HG02763 (cell line): ENCODE results near the gene BST2.
"Not testable (repeated sequence)": the region's sequence is repeated elsewhere in the genome, so short reads cannot be mapped to it uniquely, and the experiment has no call there.

Experiments used
- ATAC-seq: cut with Tn5 transposase; IDR thresholded peaks from one replicate; pipeline ENCODE4 v1.9.1; 2021; ENCODE audit warnings: mild to moderate bottlenecking, moderate library complexity; ENCODE audit not compliant: unreplicated experiment

The BST2 gene

GRCh38 chr19:17390665-17391370, 14.6 kb downstream of the BST2 start:
- peak; percentile 84 for ATAC-seq

GRCh38 chr19:17389957-17390664, 15.3 kb downstream of the BST2 start:
- no peak for ATAC-seq

GRCh38 chr19:17389288-17389687, 16.1 kb downstream of the BST2 start:
- no peak for ATAC-seq

- ATAC-seq, result no peak
These were observed 19.4 kb downstream of the BST2 start for GRCh38 chr19:17385878-17386611.

GRCh38 chr19:17380426-17381138, 24.8 kb downstream of the BST2 start:
- no peak for ATAC-seq

- no peak for ATAC-seq
These were observed 26.2 kb downstream of the BST2 start for GRCh38 chr19:17379221-17379631.

- no peak for ATAC-seq
These were observed 27.2 kb downstream of the BST2 start for GRCh38 chr19:17378271-17378670.

GRCh38 chr19:17376935-17377600, 28.4 kb downstream of the BST2 start, which contains the start of gene PLVAP:
PLVAP (minus strand) TSS chr19:17377342; CDS start chr19:17377288, 54 bp downstream.
- ATAC-seq, result no peak

- peak; percentile 83 for ATAC-seq
These were observed 35.3 kb downstream of the BST2 start for GRCh38 chr19:17370026-17370587.

- no peak for ATAC-seq
These were observed 40.1 kb downstream of the BST2 start for GRCh38 chr19:17365361-17365760.

- ATAC-seq, result not testable (repeated sequence)
These were observed 41.4 kb downstream of the BST2 start for GRCh38 chr19:17363852-17364605.

GRCh38 chr19:17359905-17360800, 45.3 kb downstream of the BST2 start:
- no peak for ATAC-seq

- ATAC-seq, result no peak
These were observed 47.0 kb downstream of the BST2 start for GRCh38 chr19:17358395-17358794.

- no peak for ATAC-seq
These were observed 47.7 kb downstream of the BST2 start for GRCh38 chr19:17357724-17358123.

GRCh38 chr19:17357078-17357666, 48.3 kb downstream of the BST2 start:
- no peak for ATAC-seq

GRCh38 chr19:17353386-17353785, 52.0 kb downstream of the BST2 start:
- no peak for ATAC-seq
